ENCODE results near the gene KRTAP10-11. TPM values are rescaled to one million over a fixed set of nuclear protein-coding genes. Genes with fewer than 3 reads are reported as not detected.

The KRTAP10-11 gene
- total and polyA plus RNA-seq, 10 donors, result not detected

- Histone ChIP-seq H3K27me3 (replicated peaks in 1 of 7) (peaks cover 0 to 8% (median 0%) of the 10 kb centered on the region in 7 donors), H3K4me3 (no peak within 1 kb of the TSS), H3K36me3 (no peaks in the 10 kb centered on the region), H3K9me3 (peaks cover 0 to 52% (median 27%) of the 10 kb centered on the region in 8 donors), H3K4me1 (no peaks in the 10 kb centered on the region), H3K27ac (no peak within 1 kb of the TSS)
- intact Hi-C loops (cut with DNase I; ENCODE audit: low total_unique reads), result no loop called here
- TF ChIP-seq POLR2AphosphoS5 (IDR thresholded peaks at IDR 0.05) (no peak), POLR2A (IDR thresholded peaks at IDR 0.05) (no peak), CTCF (IDR thresholded peaks at IDR 0.05 in 8 of 11, conservative IDR thresholded peaks at IDR 0.05 in 3 of 11) (no peak)
- 69 to 83% (median 74%) methylated on average over 17 to 19 of the region's 19 CpGs for WGBS, 5 donors
- DNase-seq, result no peak
Measured at GRCh38 chr21:44666401-44667320, 20.4 kb downstream of the KRTAP10-11 start, which contains the start of gene KRTAP12-2. KRTAP12-2 (minus strand) TSS chr21:44666927; CDS start chr21:44666886, 41 bp downstream.

GRCh38 chr21:44667612-44668011 is 21.4 kb downstream of the KRTAP10-11 start:
- TF ChIP-seq POLR2AphosphoS5 (IDR thresholded peaks at IDR 0.05) (no peak), CTCF (IDR thresholded peaks at IDR 0.05 in 8 of 11, conservative IDR thresholded peaks at IDR 0.05 in 3 of 11) (no peak), POLR2A (IDR thresholded peaks at IDR 0.05) (no peak)
- Histone ChIP-seq H3K27ac (no peak overlapping the region), H3K4me1 (no peaks in the 10 kb centered on the region), H3K9me3 (peaks cover 3 to 61% (median 34%) of the 10 kb centered on the region in 8 donors), H3K4me3 (no peak overlapping the region), H3K36me3 (no peaks in the 10 kb centered on the region), H3K27me3 (replicated peaks in 1 of 7) (peaks cover 0 to 8% (median 0%) of the 10 kb centered on the region in 7 donors)
- intact Hi-C loops (cut with DNase I; ENCODE audit: low total_unique reads), result no loop called here
- no peak for DNase-seq
- 52 to 91% (median 77%) methylated on average over 1 of the region's 1 CpG for WGBS, 5 donors

DNA sequence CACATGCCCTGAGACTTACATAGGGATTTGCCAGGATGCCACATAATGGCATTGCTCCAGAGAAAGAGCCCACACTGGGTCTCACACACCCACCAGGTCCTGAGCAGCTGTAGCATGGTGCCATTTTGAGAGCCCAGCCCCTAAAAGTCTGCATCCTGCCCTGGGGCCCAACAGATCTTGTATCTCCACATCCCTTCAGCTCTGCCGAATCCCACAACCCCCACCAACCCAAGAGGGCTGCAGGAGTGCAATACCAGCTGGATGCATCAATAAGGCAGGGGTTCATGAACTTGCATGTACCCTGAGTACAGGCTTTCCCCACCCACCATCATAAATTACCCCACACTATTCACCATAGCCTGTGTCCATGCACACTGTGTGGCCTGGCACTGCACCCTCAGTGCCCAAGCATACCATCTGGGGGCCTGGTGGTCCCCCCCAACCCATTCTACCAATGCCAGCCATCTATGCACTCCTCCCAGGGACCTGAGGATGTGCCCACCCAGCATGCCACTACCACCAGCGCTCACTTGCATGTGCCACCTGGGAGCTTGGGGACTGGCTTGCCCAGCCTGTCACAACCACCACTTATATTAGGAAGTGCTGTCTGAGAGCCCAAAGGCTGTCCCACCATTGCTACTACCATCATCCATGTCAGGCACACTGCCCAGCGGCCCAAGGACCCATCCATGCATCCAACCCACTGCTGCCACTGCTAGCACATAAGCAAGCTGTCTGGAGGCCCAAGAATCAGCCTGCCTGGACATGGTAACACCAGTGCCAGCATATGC is 24.6 kb downstream of the KRTAP10-11 start:
- 53 to 86% (median 77%) methylated on average over 2 to 3 of the region's 3 CpGs for WGBS, 5 donors
- TF ChIP-seq CTCF (IDR thresholded peaks at IDR 0.05 in 8 of 11, conservative IDR thresholded peaks at IDR 0.05 in 3 of 11) (no peak), POLR2A (IDR thresholded peaks at IDR 0.05) (no peak), POLR2AphosphoS5 (IDR thresholded peaks at IDR 0.05) (no peak)
- Histone ChIP-seq H3K36me3 (no peaks in the 10 kb centered on the region), H3K9me3 (peaks cover 3 to 56% (median 41%) of the 10 kb centered on the region in 8 donors), H3K27me3 (replicated peaks in 1 of 7) (peaks cover 0 to 8% (median 0%) of the 10 kb centered on the region in 7 donors), H3K4me3 (no peak overlapping the region), H3K27ac (no peak overlapping the region), H3K4me1 (no peaks in the 10 kb centered on the region)
- no peak for DNase-seq
- intact Hi-C loops (cut with DNase I; ENCODE audit: low total_unique reads), result no loop called here

All from spleen (tissue), 11 donors.